Activated naive CD4-positive, alpha-beta T cell treated with anti-CD3 and anti-CD28 coated beads, Interleukin-2, amount 50 U/mL, for 72 hours (primary cell): Measurements from ENCODE around the gene MACROD2. TPM values are rescaled to one million over a fixed set of nuclear protein-coding genes. Genes with fewer than 3 reads are reported as not detected.

Source experiments
- ATAC-seq, 2 donors: fragments of 150-1000 bp; cut with Tn5 transposase; 2 replicates each; pipeline ENCODE4 v1.10.0; 2021; ENCODE audit warnings: mild to moderate bottlenecking in 2 of 2, moderate library complexity in 2 of 2
- DNase-seq, 2 donors: peaks; one replicate each; pipeline ENCODE4 v3.0.0; 2021 to 2022; ENCODE audit warnings: low spot score in 2 of 2
- H3K27ac Mint-ChIP-seq, 2 donors: one replicate each; pipeline ENCODE4 v1.8.0; 2022; ENCODE audit warnings: mild to moderate bottlenecking in 2 of 2, mixed read lengths in 2 of 2
- H3K36me3 Mint-ChIP-seq, 2 donors: one replicate each; pipeline ENCODE4 v1.8.0; 2022; ENCODE audit warnings: mixed read lengths in 2 of 2
- H3K9me3 Mint-ChIP-seq, 2 donors: one replicate each; pipeline ENCODE4 v1.8.0; 2022; ENCODE audit warnings: mixed read lengths in 2 of 2
- total RNA-seq, 2 donors: library from RNA; stranded (reverse); gene quantifications; one replicate each; pipeline ENCODE4 v1.2.3, GENCODE V29; 2022

The MACROD2 gene
- total RNA-seq, 2 donors from 2014 or later = not detected

- Mint-ChIP-seq H3K27ac (no peak overlapping the region), H3K36me3 (peaks cover 0 to 3% of the 10 kb centered on the region in 2 donors), H3K9me3 (peaks cover 21 to 28% of the 10 kb centered on the region in 2 donors)
- ATAC-seq = no peak
- no peak for DNase-seq
These were observed 895.4 kb downstream of the MACROD2 start for GRCh38 chr20:14890713-14891112.

GRCh38 chr20:14892782-14893181 is 897.5 kb downstream of the MACROD2 start:
- Mint-ChIP-seq H3K9me3 (peaks cover 19 to 25% of the 10 kb centered on the region in 2 donors), H3K27ac (no peak overlapping the region), H3K36me3 (no peaks in the 10 kb centered on the region)
- no peak for ATAC-seq
- no peak for DNase-seq

- no peak for ATAC-seq
- no peak overlapping the region for H3K27ac Mint-ChIP-seq
- H3K9me3 Mint-ChIP-seq = peaks cover 8 to 18% of the 10 kb centered on the region in 2 donors
- DNase-seq = no peak
- H3K36me3 Mint-ChIP-seq = no peaks in the 10 kb centered on the region
These were observed 901.3 kb downstream of the MACROD2 start for GRCh38 chr20:14896569-14896968.

GRCh38 chr20:14897608-14898007 is 902.3 kb downstream of the MACROD2 start:
- ATAC-seq (no peak), DNase-seq (no peak)
- peaks cover 10 to 20% of the 10 kb centered on the region in 2 donors for H3K9me3 Mint-ChIP-seq
- peaks cover 0 to 3% of the 10 kb centered on the region in 2 donors for H3K36me3 Mint-ChIP-seq
- H3K27ac Mint-ChIP-seq = no peak overlapping the region

- DNase-seq (no peak), ATAC-seq (no peak)
- H3K27ac Mint-ChIP-seq = no peak overlapping the region
- peaks cover 0 to 6% of the 10 kb centered on the region in 2 donors for H3K36me3 Mint-ChIP-seq
- H3K9me3 Mint-ChIP-seq = peaks cover 14 to 22% of the 10 kb centered on the region in 2 donors
These were observed 907.2 kb downstream of the MACROD2 start for GRCh38 chr20:14902432-14903089.

- DNase-seq (no peak), ATAC-seq (no peak)
- Mint-ChIP-seq H3K36me3 (peaks cover 0 to 6% of the 10 kb centered on the region in 2 donors), H3K9me3 (peaks cover 10 to 20% of the 10 kb centered on the region in 2 donors), H3K27ac (no peak overlapping the region)
These were observed 911.7 kb downstream of the MACROD2 start for GRCh38 chr20:14906908-14907434.

- Mint-ChIP-seq H3K36me3 (no peaks in the 10 kb centered on the region), H3K27ac (no peak overlapping the region), H3K9me3 (peaks cover 10% of the 10 kb centered on the region in 2 donors)
- no peak for ATAC-seq
- no peak for DNase-seq
These were observed 914.8 kb downstream of the MACROD2 start for GRCh38 chr20:14910126-14910525.

GRCh38 chr20:14913896-14914620 is 918.7 kb downstream of the MACROD2 start:
- no peak overlapping the region for H3K27ac Mint-ChIP-seq
- H3K36me3 Mint-ChIP-seq = no peaks in the 10 kb centered on the region
- ATAC-seq (no peak), DNase-seq (no peak)
- peaks cover 7 to 10% of the 10 kb centered on the region in 2 donors for H3K9me3 Mint-ChIP-seq

GRCh38 chr20:14914633-14915032 is 919.3 kb downstream of the MACROD2 start:
- no peak overlapping the region for H3K27ac Mint-ChIP-seq
- no peaks in the 10 kb centered on the region for H3K36me3 Mint-ChIP-seq
- DNase-seq (no peak), ATAC-seq (no peak)
- peaks cover 6 to 9% of the 10 kb centered on the region in 2 donors for H3K9me3 Mint-ChIP-seq

- H3K9me3 Mint-ChIP-seq = peaks cover 6 to 9% of the 10 kb centered on the region in 2 donors
- DNase-seq (no peak), ATAC-seq (no peak)
- no peak overlapping the region for H3K27ac Mint-ChIP-seq
- no peaks in the 10 kb centered on the region for H3K36me3 Mint-ChIP-seq
These were observed 920.0 kb downstream of the MACROD2 start for GRCh38 chr20:14915356-14915755.

- ATAC-seq (no peak), DNase-seq (no peak)
- H3K9me3 Mint-ChIP-seq = peaks cover 6 to 9% of the 10 kb centered on the region in 2 donors
- H3K36me3 Mint-ChIP-seq = no peaks in the 10 kb centered on the region
- no peak overlapping the region for H3K27ac Mint-ChIP-seq
These were observed 921.1 kb downstream of the MACROD2 start for GRCh38 chr20:14916360-14916920.

- Mint-ChIP-seq H3K9me3 (peaks cover 5 to 10% of the 10 kb centered on the region in 2 donors), H3K36me3 (no peaks in the 10 kb centered on the region), H3K27ac (no peak overlapping the region)
- no peak for ATAC-seq
- no peak for DNase-seq
These were observed 923.0 kb downstream of the MACROD2 start for GRCh38 chr20:14918281-14918680.

- no peak for ATAC-seq
- no peaks in the 10 kb centered on the region for H3K36me3 Mint-ChIP-seq
- H3K27ac Mint-ChIP-seq = no peak overlapping the region
- no peak for DNase-seq
- peaks cover 5 to 12% of the 10 kb centered on the region in 2 donors for H3K9me3 Mint-ChIP-seq
These were observed 923.7 kb downstream of the MACROD2 start for GRCh38 chr20:14918976-14919375.

GRCh38 chr20:14919501-14920081 is 924.3 kb downstream of the MACROD2 start:
- Mint-ChIP-seq H3K27ac (no peak overlapping the region), H3K9me3 (peaks cover 5 to 12% of the 10 kb centered on the region in 2 donors), H3K36me3 (no peaks in the 10 kb centered on the region)
- DNase-seq = no peak
- ATAC-seq = no peak

- Mint-ChIP-seq H3K36me3 (no peaks in the 10 kb centered on the region), H3K27ac (no peak overlapping the region), H3K9me3 (peaks cover 10 to 12% of the 10 kb centered on the region in 2 donors)
- DNase-seq (no peak), ATAC-seq (no peak)
These were observed 926.2 kb downstream of the MACROD2 start for GRCh38 chr20:14921513-14921912.

- DNase-seq = no peak
- no peak overlapping the region for H3K27ac Mint-ChIP-seq
- H3K9me3 Mint-ChIP-seq = peaks cover 6 to 7% of the 10 kb centered on the region in 2 donors
- H3K36me3 Mint-ChIP-seq = no peaks in the 10 kb centered on the region
- no peak for ATAC-seq
These were observed 927.4 kb downstream of the MACROD2 start for GRCh38 chr20:14922503-14923267.
